Smooth muscle cell of bladder (primary cell): ENCODE results near the gene MBD3L1. TPM values are rescaled to one million over a fixed set of nuclear protein-coding genes. Genes with fewer than 3 reads are reported as not detected.

Experiments used
- total RNA-seq: library from RNA; depleted of rRNA; stranded (reverse); fragments of >200 nt; gene quantifications from 2 replicates; pipeline ENCODE4 v1.2.3, GENCODE V29; 2014

Gene MBD3L1
- total RNA-seq: not detected in 2 replicates

GRCh38 chr19:8832132-8833021 is at the start of gene MBD3L1, which contains the start of gene ZNF558:
TSS of gene MBD3L1 (plus strand) at chr19:8832377. CDS start at chr19:8842679, 10,302 bp downstream.
TSS of gene ZNF558 (minus strand) at chr19:8832304. CDS start at chr19:8822659, 9,645 bp downstream.

Other genes with a start within 250 kb of the MBD3L1 start
- 6.3 and 10.2 TPM in 2 replicates for gene ADAMTS10, start 221.7 kb upstream of the MBD3L1 start, total RNA-seq
- gene NFILZ, start 201.7 kb upstream of the MBD3L1 start, total RNA-seq: not detected in 2 replicates
- gene ACTL9, start 133.6 kb upstream of the MBD3L1 start, total RNA-seq: not detected in 2 replicates
- gene OR2Z1, start 110.7 kb upstream of the MBD3L1 start, total RNA-seq: not detected in 2 replicates
- gene ZNF558, start 73 bp upstream of the MBD3L1 start, total RNA-seq: 18.6 and 21.8 TPM in 2 replicates
- gene MUC16, start 178.0 kb downstream of the MBD3L1 start, total RNA-seq: under 0.01 TPM in 1 of 2 replicates, not detected in the other